Lung (tissue), 12 donors: ENCODE data around the gene RNF138. TPM values are rescaled to one million over a fixed set of nuclear protein-coding genes. Genes with fewer than 3 reads are reported as not detected.

ENCODE experiments used
- ATAC-seq: fragments of 200-7000 bp; cut with Tn5 transposase; one replicate; pipeline ENCODE4 v1.9.1; 2020; ENCODE audit warnings: moderate number of reproducible peaks; ENCODE audit not compliant: insufficient read depth, low FRiP score
- DNase-seq, 3 donors: peaks; one replicate each; pipeline ENCODE4 v3.0.0-alpha.2; 2013 to 2017
- H3K27ac ChIP-seq, 2 donors: one replicate each; pipeline ENCODE4 v1.5.1; 2013; ENCODE audit warnings: mild to moderate bottlenecking in 2 of 2, moderate library complexity in 2 of 2, control low read depth in 1 of 2, inconsistent platforms in 1 of 2, low read depth in 1 of 2, low read length in 1 of 2
- H3K27me3 ChIP-seq, 3 donors: one replicate each; pipeline ENCODE4 v1.5.1; 2013; ENCODE audit warnings: low read length in 2 of 3; ENCODE audit not compliant: control insufficient read depth in 3 of 3, insufficient read depth in 3 of 3
- H3K36me3 ChIP-seq, 4 donors: one replicate each; pipeline ENCODE4 v1.5.1; 2013; ENCODE audit warnings: low read length in 4 of 4, mild to moderate bottlenecking in 1 of 4, moderate library complexity in 1 of 4; ENCODE audit not compliant: control insufficient read depth in 4 of 4, insufficient read depth in 4 of 4
- H3K4me1 ChIP-seq, 5 donors: one replicate each; pipeline ENCODE4 v1.5.1; 2013; ENCODE audit warnings: low read length in 5 of 5, mild to moderate bottlenecking in 2 of 5, moderate library complexity in 1 of 5; ENCODE audit not compliant: control insufficient read depth in 5 of 5, insufficient read depth in 5 of 5
- H3K4me3 ChIP-seq: one replicate; pipeline ENCODE4 v1.5.1; 2013; ENCODE audit warnings: mild to moderate bottlenecking, control low read depth, moderate library complexity
- H3K9ac ChIP-seq, 2 donors: one replicate each; pipeline ENCODE4 v1.5.1; 2013; ENCODE audit warnings: low read length in 2 of 2, control low read depth in 1 of 2; ENCODE audit not compliant: insufficient read depth in 1 of 2
- H3K9me3 ChIP-seq, 4 donors: one replicate each; pipeline ENCODE4 v1.5.1; 2013; ENCODE audit warnings: low read length in 3 of 4, mild to moderate bottlenecking in 1 of 4, moderate library complexity in 1 of 4; ENCODE audit not compliant: control insufficient read depth in 4 of 4, insufficient read depth in 3 of 4
- CTCF ChIP-seq: IDR thresholded peaks from 2 replicates; pipeline ENCODE4 v1.5.1; 2012; ENCODE audit warnings: mild to moderate bottlenecking; ENCODE audit errors: control extremely low read depth, extremely low read depth
- WGBS, 2 donors: extraction: QIAGEN DNeasy Blood & Tissue Kit; methylation state at CpG; one replicate each; pipeline ENCODE4 v1.1.7; 2013; 5-methylcytosine and 5-hydroxymethylcytosine counted together
- polyA plus RNA-seq, 2 donors: library from polyadenylated mRNA; stranded (reverse); fragments of 200-250 nt; gene quantifications; one replicate each; pipeline ENCODE4 v1.2.1, GENCODE V29; 2013
- total RNA-seq, 2 donors: library from RNA; depleted of rRNA in 1 of 2; stranded (reverse); fragments of >200 nt in 1 of 2; gene quantifications; one replicate each; pipeline ENCODE4 v1.2.1, GENCODE V29; 2014 to 2021
- donor health status: control.
- donor health status: control.
- donor health status: Bipolar disorder and iron deficiency.
- donor health status: healthy.
- donor health status: DM: yes; HTN: yes; CAD: no.

RNF138 gene
- total and polyA plus RNA-seq, 4 donors: 13.1 to 37.9 (median 22.8) TPM

DNA sequence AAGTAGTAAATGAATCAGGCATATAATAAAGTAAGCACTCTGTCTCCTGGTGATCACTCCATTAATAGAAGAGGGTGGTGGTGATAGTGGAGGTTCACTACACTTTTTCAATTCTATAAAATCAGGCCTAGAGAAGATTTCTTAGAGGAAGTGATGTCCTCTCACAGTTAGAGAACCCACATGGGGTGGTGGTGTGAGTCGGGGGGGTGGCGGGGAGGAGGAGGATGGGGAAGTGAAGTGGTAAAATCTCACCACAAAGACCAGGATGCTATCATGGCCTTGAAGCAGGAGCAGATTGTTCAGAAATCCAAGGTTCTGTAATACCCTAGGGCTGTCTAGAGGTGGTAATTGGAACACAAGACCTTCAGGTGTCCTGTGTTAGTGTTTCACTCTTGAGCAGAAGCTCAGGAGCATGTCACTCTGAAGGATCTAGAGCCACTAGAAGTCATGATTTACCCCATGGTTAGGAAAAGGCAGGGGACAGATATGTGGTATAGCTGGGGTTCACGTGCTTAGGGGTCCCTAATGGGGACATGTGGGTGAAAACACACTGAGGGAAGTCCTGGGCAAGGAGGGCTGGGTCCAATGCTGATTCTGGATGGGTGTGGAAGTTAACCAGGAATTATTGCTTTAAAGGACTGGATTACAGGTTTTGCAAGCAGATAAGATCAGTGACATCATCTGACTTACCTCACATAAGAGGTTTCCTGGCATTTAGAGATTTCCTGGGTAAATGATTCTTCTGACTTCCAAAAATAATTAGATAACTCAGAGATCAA, 42.1 kb upstream of the RNF138 start:
- H3K4me3 ChIP-seq: no peak overlapping the region
- H3K27me3 ChIP-seq: no peaks in the 10 kb centered on the region
- peak overlapping the region in 1 of 2 donors; percentile 79 for H3K27ac ChIP-seq
- H3K36me3 ChIP-seq: peaks cover 0 to 1% (median 0%) of the 10 kb centered on the region in 4 donors
- H3K9me3 ChIP-seq: no peaks in the 10 kb centered on the region
- WGBS, 2 donors: 26 to 59% methylated on average over 3 of the region's 3 CpGs
- DNase-seq (no peak), ATAC-seq (peak; percentile 22)
- no peak overlapping the region for H3K9ac ChIP-seq
- peaks cover 0 to 5% (median 3%) of the 10 kb centered on the region in 5 donors for H3K4me1 ChIP-seq
- TF ChIP-seq CTCF: no peak

- no peaks in the 10 kb centered on the region for H3K9me3 ChIP-seq
- no peaks in the 10 kb centered on the region for H3K27me3 ChIP-seq
- no peak overlapping the region for H3K27ac ChIP-seq
- ATAC-seq (no peak), DNase-seq (peak in 1 of 3 donors; percentile 12)
- H3K36me3 ChIP-seq: peaks cover 0 to 2% (median 0%) of the 10 kb centered on the region in 4 donors
- no peak for TF ChIP-seq CTCF
- H3K4me1 ChIP-seq: no peaks in the 10 kb centered on the region
- H3K4me3 ChIP-seq: no peak overlapping the region
- no peak overlapping the region for H3K9ac ChIP-seq
- WGBS, 2 donors: 76 to 83% methylated on average over 3 of the region's 3 CpGs
These were observed 34.9 kb upstream of the RNF138 start for GRCh38 chr18:32056613-32057358.

- Histone ChIP-seq H3K27ac (no peak overlapping the region), H3K9me3 (no peaks in the 10 kb centered on the region), H3K9ac (no peak overlapping the region), H3K4me3 (no peak overlapping the region), H3K27me3 (no peaks in the 10 kb centered on the region), H3K4me1 (no peaks in the 10 kb centered on the region), H3K36me3 (peaks cover 0 to 2% (median 0%) of the 10 kb centered on the region in 4 donors)
- no peak for ATAC-seq
- WGBS, 2 donors: 83 to 85% methylated on average over 7 of the region's 7 CpGs
- no peak for TF ChIP-seq CTCF
- no peak for DNase-seq
These were observed 34.0 kb upstream of the RNF138 start for GRCh38 chr18:32057624-32058165.
